Suprapubic skin (tissue), 4 donors: Measurements from ENCODE around the gene GMPPB. TPM values are rescaled to one million over a fixed set of nuclear protein-coding genes. Genes with fewer than 3 reads are reported as not detected.

Source experiments
- DNase-seq, 2 donors: peaks; one replicate each; pipeline ENCODE4 v3.0.0-alpha.2; 2019; ENCODE audit warnings: low spot score in 2 of 2
- H3K27ac ChIP-seq: fragments of 200-600 bp; sonication (generic); one replicate; pipeline ENCODE4 v1.5.1; 2019
- H3K27me3 ChIP-seq: fragments of 200-600 bp; sonication (generic); one replicate; pipeline ENCODE4 v1.5.1; 2019
- H3K36me3 ChIP-seq: fragments of 200-600 bp; sonication (generic); one replicate; pipeline ENCODE4 v1.5.1; 2019
- H3K4me1 ChIP-seq: fragments of 200-600 bp; sonication (generic); one replicate; pipeline ENCODE4 v1.5.1; 2019
- H3K4me3 ChIP-seq: fragments of 200-600 bp; sonication (generic); one replicate; pipeline ENCODE4 v1.5.1; 2019; ENCODE audit warnings: mild to moderate bottlenecking
- H3K9me3 ChIP-seq: fragments of 200-600 bp; sonication (generic); one replicate; pipeline ENCODE4 v1.5.1; 2019
- CTCF ChIP-seq, 2 donors: fragments of 200-600 bp in 1 of 2; fragments of 450-650 bp in 1 of 2; sonication (generic) in 1 of 2; IDR thresholded peaks; one replicate each; pipeline ENCODE4 v1.5.1; 2016 to 2019; ENCODE audit warnings: antibody characterized with exemption in 2 of 2, mild to moderate bottlenecking in 1 of 2, moderate library complexity in 1 of 2
- EP300 ChIP-seq: sonication (generic); formaldehyde crosslinking; IDR thresholded peaks from one replicate; pipeline ENCODE4 v1.6.1; 2017; ENCODE audit warnings: antibody characterized with exemption
- POLR2A ChIP-seq, 2 donors: fragments of 450-650 bp; IDR thresholded peaks; one replicate each; pipeline ENCODE4 v1.6.1; 2017; ENCODE audit warnings: antibody characterized with exemption in 2 of 2, mild to moderate bottlenecking in 2 of 2, moderate library complexity in 2 of 2
- POLR2AphosphoS5 ChIP-seq, 3 donors: sonication (generic); formaldehyde crosslinking; IDR thresholded peaks; one replicate each; pipeline ENCODE4 v1.6.1; 2017; ENCODE audit warnings: antibody characterized with exemption in 3 of 3
- WGBS: methylation state at CpG from one replicate; pipeline ENCODE4 v1.1.5; 2018; 5-methylcytosine and 5-hydroxymethylcytosine counted together
- total RNA-seq, 4 donors: library from RNA; depleted of rRNA; stranded (reverse); fragments of >200 nt; gene quantifications; one replicate each; pipeline ENCODE4 v1.1.0, GENCODE V29; 2016

The GMPPB gene
- total RNA-seq, 4 donors from 2014 or later, result 14.0 to 25.0 (median 17.3) TPM

DNA sequence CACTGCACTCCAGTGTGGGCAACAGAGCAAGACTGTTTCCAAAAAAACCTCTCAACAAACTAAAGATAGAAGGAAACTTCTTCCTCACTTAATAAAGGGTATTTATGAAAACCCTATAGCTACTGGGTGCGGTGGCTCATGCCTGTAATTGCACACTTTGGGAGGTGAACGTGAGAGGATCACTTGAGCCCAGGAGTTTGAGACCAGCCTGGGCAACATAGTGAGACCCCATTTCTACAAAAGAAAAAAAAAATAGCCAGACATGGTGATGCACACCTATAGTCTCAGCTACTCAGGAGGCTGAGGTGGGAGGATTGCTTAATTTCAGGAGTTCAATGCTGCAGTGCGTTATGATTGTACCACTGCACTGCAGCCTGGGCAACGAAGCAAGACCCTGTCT lies 40.2 kb upstream of the GMPPB start:
- no peak overlapping the region for H3K4me3 ChIP-seq
- no peaks in the 10 kb centered on the region for H3K4me1 ChIP-seq
- H3K27ac ChIP-seq, result no peak overlapping the region
- H3K27me3 ChIP-seq, result no peaks in the 10 kb centered on the region
- WGBS, result 97% methylated on average over 4 of the region's 4 CpGs
- TF ChIP-seq CTCF (IDR thresholded peaks at IDR 0.05) (no peak), EP300 (no peak), POLR2AphosphoS5 (IDR thresholded peaks at IDR 0.05) (no peak), POLR2A (IDR thresholded peaks at IDR 0.05) (no peak)
- H3K9me3 ChIP-seq, result no peaks in the 10 kb centered on the region
- H3K36me3 ChIP-seq, result peaks cover 3% of the 10 kb centered on the region
- no peak for DNase-seq

GRCh38 chr3:49761661-49762060 lies 37.9 kb upstream of the GMPPB start:
- Histone ChIP-seq H3K27ac (no peak overlapping the region), H3K4me3 (no peak overlapping the region), H3K27me3 (no peaks in the 10 kb centered on the region), H3K9me3 (no peaks in the 10 kb centered on the region), H3K36me3 (peaks cover 3% of the 10 kb centered on the region), H3K4me1 (no peaks in the 10 kb centered on the region)
- WGBS, result 82% methylated on average over 3 of the region's 3 CpGs
- TF ChIP-seq POLR2AphosphoS5 (IDR thresholded peaks at IDR 0.05), result no peak
- TF ChIP-seq POLR2A (IDR thresholded peaks at IDR 0.05), result no peak
- TF ChIP-seq CTCF (IDR thresholded peaks at IDR 0.05), result no peak
- no peak for TF ChIP-seq EP300
- peak in 1 of 2 donors; percentile 18 for DNase-seq

DNA sequence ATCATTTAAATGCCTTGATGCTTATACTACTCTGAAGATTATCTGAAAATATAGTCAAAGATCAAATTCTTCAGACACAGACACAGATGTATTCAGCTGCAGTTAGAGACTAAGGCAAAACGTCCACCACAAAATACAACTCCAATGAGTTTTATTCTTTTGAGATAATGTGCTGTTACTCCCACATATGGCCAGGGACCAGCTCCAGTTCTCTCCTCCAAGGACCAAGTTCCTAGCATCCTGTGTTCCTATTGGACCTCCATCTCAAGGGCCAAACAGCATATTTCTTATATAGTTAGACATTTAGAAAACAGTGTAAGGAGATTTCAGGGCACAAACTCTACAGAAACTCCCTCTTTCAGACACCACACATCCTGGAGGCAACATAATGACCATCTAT lies 35.5 kb upstream of the GMPPB start:
- WGBS, result 33% methylated on average over 1 of the region's 1 CpG
- TF ChIP-seq CTCF (IDR thresholded peaks at IDR 0.05) (no peak), POLR2A (IDR thresholded peaks at IDR 0.05) (no peak), EP300 (no peak), POLR2AphosphoS5 (IDR thresholded peaks at IDR 0.05) (no peak)
- DNase-seq, result no peak

GRCh38 chr3:49757197-49757596 lies 33.4 kb upstream of the GMPPB start:
- TF ChIP-seq CTCF (IDR thresholded peaks at IDR 0.05) (no peak), EP300 (no peak), POLR2A (IDR thresholded peaks at IDR 0.05) (no peak)
- no peak overlapping the region for H3K4me3 ChIP-seq
- H3K27me3 ChIP-seq, result no peaks in the 10 kb centered on the region
- peaks cover 15% of the 10 kb centered on the region for H3K4me1 ChIP-seq
- DNase-seq, result no peak
- H3K27ac ChIP-seq, result no peak overlapping the region
- WGBS, result 83% methylated on average over 2 of the region's 2 CpGs
- H3K36me3 ChIP-seq, result peaks cover 3% of the 10 kb centered on the region
- H3K9me3 ChIP-seq, result no peaks in the 10 kb centered on the region

More for the DNA sequence above, 35.5 kb upstream of the GMPPB start:
- Histone ChIP-seq H3K4me1 (peaks cover 8% of the 10 kb centered on the region), H3K9me3 (no peaks in the 10 kb centered on the region), H3K4me3 (no peak overlapping the region), H3K27ac (no peak overlapping the region), H3K36me3 (peaks cover 3% of the 10 kb centered on the region), H3K27me3 (no peaks in the 10 kb centered on the region)

DNA sequence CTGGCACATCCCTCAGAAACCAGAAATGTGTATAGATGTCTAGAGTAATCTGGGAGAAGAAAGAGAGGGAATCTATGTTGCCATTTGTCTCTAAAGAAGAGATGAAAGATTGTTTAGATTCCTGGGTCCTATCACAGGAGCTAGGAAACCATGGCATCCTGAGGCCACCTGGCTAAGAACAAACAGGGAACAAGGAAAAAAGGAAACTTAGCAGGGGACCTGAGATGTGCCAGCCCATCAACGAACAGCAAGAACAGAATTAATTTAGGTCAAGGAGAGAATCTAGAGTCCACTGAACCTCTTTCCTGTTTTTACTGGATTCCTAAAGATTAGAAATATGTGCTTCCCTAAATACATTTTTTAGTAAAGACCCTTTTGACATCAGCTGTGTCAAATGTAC lies 32.3 kb upstream of the GMPPB start:
- Histone ChIP-seq H3K27ac (no peak overlapping the region), H3K4me1 (peaks cover 15% of the 10 kb centered on the region), H3K27me3 (no peaks in the 10 kb centered on the region), H3K4me3 (no peak overlapping the region), H3K36me3 (peaks cover 3% of the 10 kb centered on the region), H3K9me3 (no peaks in the 10 kb centered on the region)
- no peak for DNase-seq
- 68% methylated on average over 1 of the region's 1 CpG for WGBS
- TF ChIP-seq POLR2AphosphoS5 (IDR thresholded peaks at IDR 0.05) (no peak), CTCF (IDR thresholded peaks at IDR 0.05) (no peak), POLR2A (IDR thresholded peaks at IDR 0.05) (no peak), EP300 (no peak)
